Suppressor macrophage treated with lipopolysaccharide for 1 hour (primary cell): ENCODE data around the gene USP2.

ENCODE experiments used
- DNase-seq, 3 donors: peaks; one replicate each; pipeline ENCODE4 v3.0.0-alpha.2; 2020 to 2022

Gene USP2

GRCh38 chr11:119340335-119341221 is 40.9 kb downstream of the USP2 start, which contains the start of gene C1QTNF5:
Gene C1QTNF5, minus strand, starts transcription at chr11:119340883. Its CDS starts 486 bp downstream, at chr11:119340397.
- DNase-seq: no peak

GRCh38 chr11:119339589-119340334 is 41.7 kb downstream of the USP2 start:
- peak; percentile 61 to 88 (median 70) for DNase-seq

GRCh38 chr11:119338965-119339588 is 42.4 kb downstream of the USP2 start:
- no peak for DNase-seq

GRCh38 chr11:119338318-119338890 is 43.1 kb downstream of the USP2 start:
- DNase-seq: peak; percentile 75 to 84 (median 79)

GRCh38 chr11:119337581-119338317 is 43.7 kb downstream of the USP2 start:
- no peak for DNase-seq

- DNase-seq: no peak
These were observed 44.6 kb downstream of the USP2 start for GRCh38 chr11:119336744-119337469.

GRCh38 chr11:119335655-119336543 is 45.6 kb downstream of the USP2 start:
- DNase-seq: no peak

GRCh38 chr11:119335091-119335654 is 46.3 kb downstream of the USP2 start:
- DNase-seq: no peak

GRCh38 chr11:119334174-119334930 is 47.1 kb downstream of the USP2 start, which contains the start of gene RNF26:
Gene RNF26, plus strand, starts transcription at chr11:119334527. Its CDS starts 596 bp downstream, at chr11:119335123.
- peak; percentile 96 to 98 (median 98) for DNase-seq

- DNase-seq: no peak
These were observed 49.3 kb downstream of the USP2 start for GRCh38 chr11:119332111-119332765.

GRCh38 chr11:119330237-119330636 is 51.3 kb downstream of the USP2 start:
- no peak for DNase-seq

- no peak for DNase-seq
These were observed 52.2 kb downstream of the USP2 start for GRCh38 chr11:119329320-119329719.

GRCh38 chr11:119324189-119324588 is 57.3 kb downstream of the USP2 start:
- no peak for DNase-seq

- peak; percentile 73 to 88 (median 87) for DNase-seq
These were observed 57.9 kb downstream of the USP2 start for GRCh38 chr11:119323532-119324033.

GRCh38 chr11:119322921-119323531 is 58.5 kb downstream of the USP2 start:
- DNase-seq: no peak

- DNase-seq: no peak
These were observed 59.1 kb downstream of the USP2 start for GRCh38 chr11:119322360-119322739.

- peak in 2 of 3 donors; percentile 27 to 51 for DNase-seq
These were observed 60.5 kb downstream of the USP2 start for GRCh38 chr11:119320776-119321524.
